GM10847 (cell line): ENCODE results near the gene CHTF18.

Experiments
- POLR2A ChIP-seq: IDR thresholded peaks from 2 replicates; pipeline ENCODE4 v1.6.1; 2011; ENCODE audit not compliant: insufficient read length; ENCODE audit errors: extremely low read depth

The CHTF18 gene

GRCh38 chr16:822909-823297 is 34.5 kb downstream of the CHTF18 start:
- no peak for TF ChIP-seq POLR2A

- no peak for TF ChIP-seq POLR2A
These were observed 35.8 kb downstream of the CHTF18 start for GRCh38 chr16:824194-824593.

- TF ChIP-seq POLR2A: no peak
These were observed 36.2 kb downstream of the CHTF18 start for GRCh38 chr16:824601-825000.

GRCh38 chr16:825341-826061 is 37.1 kb downstream of the CHTF18 start:
- TF ChIP-seq POLR2A: no peak

- no peak for TF ChIP-seq POLR2A
These were observed 39.1 kb downstream of the CHTF18 start for GRCh38 chr16:827513-827912.

GRCh38 chr16:828891-829290 is 40.5 kb downstream of the CHTF18 start:
- TF ChIP-seq POLR2A: no peak

- TF ChIP-seq POLR2A: no peak
These were observed 41.9 kb downstream of the CHTF18 start for GRCh38 chr16:830107-830870.

- TF ChIP-seq POLR2A: no peak
These were observed 42.6 kb downstream of the CHTF18 start for GRCh38 chr16:830871-831570.

- TF ChIP-seq POLR2A: no peak
These were observed 43.4 kb downstream of the CHTF18 start for GRCh38 chr16:831571-832413.

GRCh38 chr16:832652-833336 is 44.4 kb downstream of the CHTF18 start:
- TF ChIP-seq POLR2A: no peak

- TF ChIP-seq POLR2A: no peak
These were observed 45.0 kb downstream of the CHTF18 start for GRCh38 chr16:833411-833810.

- no peak for TF ChIP-seq POLR2A
These were observed 47.0 kb downstream of the CHTF18 start for GRCh38 chr16:835373-835772.

- TF ChIP-seq POLR2A: no peak
These were observed 47.8 kb downstream of the CHTF18 start for GRCh38 chr16:836221-836620.

- no peak for TF ChIP-seq POLR2A
These were observed 50.3 kb downstream of the CHTF18 start for GRCh38 chr16:838741-839140.
